GM12878 (cell line): ENCODE data around the gene MAD2L1. TPM values are rescaled to one million over a fixed set of nuclear protein-coding genes. Genes with fewer than 3 reads are reported as not detected.

ENCODE experiments used
- ATAC-seq: fragments of 200-7000 bp; cut with Tn5 transposase; 3 replicates; pipeline ENCODE4 v1.9.1; 2020; ENCODE audit warnings: mild to moderate bottlenecking, moderate library complexity
- BruUV-seq: library from RNA; stranded (reverse); fragments of 400-500 nt; replicated peaks from 2 replicates; lab custom pipeline; 2021; lab: Mats Ljungman, UMichigan
- CTCF ChIA-PET: fragments of 300-600 bp; sonication (Branson Sonifier 250); formaldehyde crosslinking; extraction: SDS; loops from one replicate; lab custom pipeline; 2021; ENCODE audit warnings: inconsistent platforms; lab: Yijun Ruan, JAX
- POLR2A ChIA-PET: fragments of 350-600 bp; formaldehyde crosslinking; extraction: SDS; loops from one replicate; lab custom pipeline; 2021; ENCODE audit warnings: inconsistent platforms; lab: Charles Lee
- RAD21 ChIA-PET: fragments of 300-600 bp; sonication (Branson Sonifier 250); formaldehyde crosslinking; loops from one replicate; lab custom pipeline; 2023; ENCODE audit warnings: antibody characterized with exemption; ENCODE audit not compliant: unreplicated experiment; lab: Charles Lee
- SMC1A ChIA-PET: fragments of 300-600 bp; sonication (Branson Sonifier 250); formaldehyde crosslinking; loops from one replicate; lab custom pipeline; 2023; ENCODE audit not compliant: unreplicated experiment, uncharacterized antibody; lab: Charles Lee
- DNase-seq: peaks from one replicate; pipeline ENCODE4 v3.0.0-alpha.2; 2011; ENCODE audit warnings: low read depth, low spot score
- FAIRE-seq: peaks from 3 replicates; lab custom pipeline; 2011; peaks lifted over from hg19 to GRCh38; lab: Jason Lieb, UNC
- H2AFZ ChIP-seq: 2 replicates; pipeline ENCODE4 v1.6.0; 2011; ENCODE audit warnings: low read depth, low read length, control low read depth; ENCODE audit not compliant: control insufficient read depth
- H3K27ac ChIP-seq: 2 replicates; pipeline ENCODE4 v1.5.1; 2011; ENCODE audit warnings: control low read depth; ENCODE audit not compliant: control insufficient read depth, insufficient read depth
- H3K27me3 ChIP-seq, 2 experiments: replicated peaks in 1 of 2; 2 replicates each; pipeline versions ENCODE4 v1.6.0 to v1.6.1; 2011; ENCODE audit warnings: low read length in 1 of 2; ENCODE audit not compliant: control insufficient read depth in 2 of 2, insufficient read depth in 2 of 2
- H3K36me3 ChIP-seq, 2 experiments: 2 replicates each; pipeline ENCODE4 v1.5.1; 2011; ENCODE audit warnings: low read length in 1 of 2; ENCODE audit not compliant: control insufficient read depth in 2 of 2, insufficient read depth in 2 of 2
- H3K4me1 ChIP-seq: 2 replicates; pipeline ENCODE4 v1.6.1; 2011; ENCODE audit warnings: mild to moderate bottlenecking, low read length, moderate library complexity, mixed read lengths; ENCODE audit not compliant: control insufficient read depth, insufficient read depth
- H3K4me2 ChIP-seq: 2 replicates; pipeline ENCODE4 v1.6.0; 2011; ENCODE audit warnings: control low read depth; ENCODE audit not compliant: control insufficient read depth, insufficient read depth
- H3K4me3 ChIP-seq: fragments of 200-600 bp; sonication (generic); 2 replicates; pipeline ENCODE4 v1.5.1; 2016
- H3K79me2 ChIP-seq: 2 replicates; pipeline ENCODE4 v1.6.0; 2011; ENCODE audit warnings: low read length; ENCODE audit not compliant: control insufficient read depth, insufficient read depth
- H3K9ac ChIP-seq: 2 replicates; pipeline ENCODE4 v1.8.0; 2011; ENCODE audit warnings: low read length, control low read depth, mixed read lengths; ENCODE audit not compliant: control insufficient read depth, insufficient read depth
- H3K9me3 ChIP-seq: replicated peaks from 3 replicates; pipeline ENCODE4 v1.5.1; 2011; ENCODE audit warnings: mild to moderate bottlenecking, low read length; ENCODE audit not compliant: control insufficient read depth, insufficient read depth
- H4K20me1 ChIP-seq: 2 replicates; pipeline ENCODE4 v1.6.0; 2011; ENCODE audit not compliant: control insufficient read depth, insufficient read depth
- CTCF ChIP-seq, 3 experiments: IDR thresholded peaks in 2 of 3; conservative IDR thresholded peaks in 1 of 3; 2 replicates each; pipeline ENCODE4 v1.5.1; 2011; ENCODE audit warnings: low read depth in 3 of 3, low read length in 3 of 3, mild to moderate bottlenecking in 3 of 3, control low read depth in 2 of 3, moderate library complexity in 2 of 3, inconsistent platforms in 1 of 3, mixed read lengths in 1 of 3; ENCODE audit not compliant: control insufficient read depth in 2 of 3, insufficient read depth in 1 of 3; ENCODE audit errors: extremely low read depth in 1 of 3
- RFX5 ChIP-seq: IDR thresholded peaks from 2 replicates; pipeline ENCODE4 v1.6.1; 2011; ENCODE audit warnings: low read depth, low read length, improper control_type of control experiment
- ZBTB11 ChIP-seq: fragments of 450-650 bp; formaldehyde crosslinking; IDR thresholded peaks from 2 replicates; pipeline ENCODE4 v1.5.0; 2022; ENCODE audit warnings: mild to moderate bottlenecking, missing genetic modification characterization
- in situ Hi-C: fragments of 300-500 bp; cut with MboI; formaldehyde crosslinking; loops from 9 replicates; pipeline ENCODE4 v1.14.3; 2018; ENCODE audit warnings: mixed read lengths
- intact Hi-C: fragments of 100-400 bp; cut with micrococcal nuclease; formaldehyde crosslinking; loops from one replicate; pipeline ENCODE4 v1.14.2; 2022; ENCODE audit not compliant: unreplicated experiment
- polyA plus RNA-seq, 11 experiments: library from polyadenylated mRNA; depleted of rRNA in 4 of 11; unstranded in 6 of 11; stranded (reverse) in 5 of 11; fragments of >200 nt; fragmentation: Nextera tagmentation in 4 of 11; fragmentation: Illumina TruSeq in 1 of 11; extraction: Ambion mirVana in 4 of 11; extraction: Trizol in 1 of 11; gene quantifications; 1 replicate in 1 of 11; 2 replicates in 10 of 11; pipeline versions ENCODE4 v1.2.1 to v1.2.3, GENCODE V29; 2011 to 2016; ENCODE audit warnings: inconsistent platforms in 2 of 11, missing spikeins in 2 of 11, low read depth in 1 of 11
- total RNA-seq, 4 experiments: library from RNA; depleted of rRNA in 3 of 4; stranded (reverse); fragments of >200 nt in 3 of 4; fragmentation: Illumina TruSeq in 1 of 4; extraction: Trizol in 1 of 4; gene quantifications; 2 replicates each; pipeline versions ENCODE4 v1.2.1 to v1.2.3, GENCODE V29; 2013 to 2021

The MAD2L1 gene
- total and polyA plus RNA-seq, 10 of the 15 experiments (the other 5 are each of a cell fraction or from before 2014, with no cell fraction given): 58.1 to 407 (median 110) TPM

DNA sequence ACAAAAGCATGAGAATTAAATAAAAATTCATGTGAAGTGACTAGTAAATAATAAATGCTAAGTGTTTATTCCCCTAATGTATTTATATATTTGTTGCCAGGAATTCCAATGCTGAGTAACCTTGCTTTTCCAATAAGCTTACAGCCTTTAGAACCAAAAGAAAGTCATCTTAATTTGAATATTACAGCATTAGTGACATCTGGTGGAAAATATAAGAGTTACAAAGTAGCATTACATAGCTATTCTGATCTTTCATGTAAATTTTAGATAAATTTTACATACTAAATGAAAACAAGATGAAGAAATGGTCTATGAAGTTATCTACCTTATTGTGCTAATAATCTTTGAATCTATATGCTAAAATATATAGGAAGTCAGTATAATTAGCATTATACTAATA lies 10.4 kb downstream of the MAD2L1 start:
- DNase-seq (no peak), ATAC-seq (peak; percentile 60), FAIRE-seq (no peak)
- Histone ChIP-seq H3K4me2 (no peak overlapping the region), H3K27ac (no peak overlapping the region), H4K20me1 (no peaks in the 10 kb centered on the region), H2AFZ (no peak overlapping the region), H3K4me3 (no peak overlapping the region), H3K79me2 (peaks cover 6% of the 10 kb centered on the region), H3K36me3 (peaks cover 0 to 8% of the 10 kb centered on the region in 2 experiments; a peak in 2 of 4 replicates), H3K4me1 (peaks cover 16% of the 10 kb centered on the region), H3K27me3 (no peaks in the 10 kb centered on the region), H3K9ac (no peak overlapping the region), H3K9me3 (no peaks in the 10 kb centered on the region)
- ChIA-PET RAD21 (interaction anchor here (0.6 to 3.3 kb wide), 2 partner anchors 402 to 428 kb away, joined by 3 to 31 read pairs; partner anchors contain the start of gene PDE5A), SMC1A (interaction anchor here (0.7 to 2.1 kb wide), 5 partner anchors 11 to 925 kb away, joined by 3 to 12 read pairs (median 4); partner anchors contain the start of gene PDE5A), POLR2A (no interaction called here), CTCF (interaction anchor here (0.6 to 5.7 kb wide), 9 partner anchors 14 to 1136 kb away, joined by 3 to 32 read pairs (median 3); partner anchors contain the start of gene PDE5A)
- TF ChIP-seq ZBTB11 (CRISPR knock-in tag) (no peak), CTCF (IDR thresholded peaks at IDR 0.05 in 2 of 3, conservative IDR thresholded peaks at IDR 0.05 in 1 of 3; ENCODE audit: control insufficient read depth in 2 of 3, extremely low read depth in 1 of 3, insufficient read depth in 1 of 3, low read depth in 3 of 3, low read length in 3 of 3) (peak in 1 of 3 experiments; percentile 5; a peak in 2 of 6 replicates), RFX5 (no peak)
- no TSS peak for BruUV-seq
- in situ Hi-C loops (loop anchor here (5.0 to 10.0 kb wide), 3 partner anchors 424 to 1081 kb away; a partner anchor contains a TSS), intact Hi-C loops (no loop called here)
